H1 (cell line): ENCODE results near the gene PRRT2. TPM values are rescaled to one million over a fixed set of nuclear protein-coding genes. Genes with fewer than 3 reads are reported as not detected.

Experiments
- ATF3 ChIP-seq: IDR thresholded peaks from 2 replicates; pipeline ENCODE4 v1.6.1; 2011; ENCODE audit warnings: low read depth, mild to moderate bottlenecking, low read length; ENCODE audit not compliant: insufficient read depth
- BRCA1 ChIP-seq: IDR thresholded peaks from 2 replicates; pipeline ENCODE4 v1.6.1; 2012; ENCODE audit warnings: low read depth, low read length, improper control_type of control experiment
- CEBPB ChIP-seq: IDR thresholded peaks from 2 replicates; pipeline ENCODE4 v1.6.1; 2012; ENCODE audit warnings: low read depth, low read length
- CHD1 ChIP-seq: IDR thresholded peaks from 2 replicates; pipeline ENCODE4 v1.6.1; 2012; ENCODE audit warnings: low read depth, low read length, improper control_type of control experiment
- CREB1 ChIP-seq: IDR thresholded peaks from 2 replicates; pipeline ENCODE4 v1.6.1; 2012; ENCODE audit warnings: inconsistent platforms
- CTCF ChIP-seq, 3 experiments: IDR thresholded peaks; 1 replicate in 2 of 3; 2 replicates in 1 of 3; pipeline versions ENCODE4 v1.5.1 to v1.6.1; 2011; ENCODE audit warnings: low read length in 3 of 3, mild to moderate bottlenecking in 3 of 3, inconsistent platforms in 2 of 3, low read depth in 1 of 3, moderate library complexity in 1 of 3; ENCODE audit not compliant: insufficient read depth in 1 of 3; ENCODE audit errors: control extremely low read depth in 1 of 3
- GABPA ChIP-seq: IDR thresholded peaks from 2 replicates; pipeline ENCODE4 v1.6.1; 2011; ENCODE audit warnings: mild to moderate bottlenecking, low read length, moderate library complexity, borderline replicate concordance; ENCODE audit not compliant: insufficient read depth
- HDAC2 ChIP-seq, 2 experiments: fragments of 300-600 bp in 1 of 2; sonication (generic) in 1 of 2; IDR thresholded peaks; 2 replicates each; pipeline ENCODE4 v1.6.1; 2011 to 2012; ENCODE audit warnings: low read depth in 2 of 2, low read length in 2 of 2, mild to moderate bottlenecking in 2 of 2, moderate library complexity in 2 of 2, borderline replicate concordance in 1 of 2, inconsistent platforms in 1 of 2
- JUN ChIP-seq: IDR thresholded peaks from 2 replicates; pipeline ENCODE4 v1.6.1; 2011; ENCODE audit warnings: low read depth, mild to moderate bottlenecking, improper control_type of control experiment, low read length
- NANOG ChIP-seq: IDR thresholded peaks from 2 replicates; pipeline ENCODE4 v1.6.1; 2011; ENCODE audit warnings: low read length, low read depth, mild to moderate bottlenecking, inconsistent platforms; ENCODE audit not compliant: insufficient read depth, poor library complexity, severe bottlenecking
- PHF8 ChIP-seq: fragments of 200-600 bp; sonication (generic); conservative IDR thresholded peaks from 2 replicates; pipeline ENCODE4 v1.7.1; 2012; ENCODE audit warnings: low read depth, mild to moderate bottlenecking, inconsistent platforms, low read length, moderate library complexity
- POU5F1 ChIP-seq: IDR thresholded peaks from 2 replicates; pipeline ENCODE4 v1.6.1; 2011; ENCODE audit warnings: low read depth, mild to moderate bottlenecking, low read length, moderate library complexity
- RAD21 ChIP-seq, 2 experiments: IDR thresholded peaks in 1 of 2; conservative IDR thresholded peaks in 1 of 2; 2 replicates each; pipeline ENCODE4 v1.6.1; 2011; ENCODE audit warnings: low read depth in 2 of 2, low read length in 2 of 2, improper control_type of control experiment in 1 of 2, inconsistent platforms in 1 of 2, mild to moderate bottlenecking in 1 of 2, moderate library complexity in 1 of 2
- RBBP5 ChIP-seq: IDR thresholded peaks from 2 replicates; pipeline ENCODE4 v1.7.1; 2012; ENCODE audit warnings: low read depth, mild to moderate bottlenecking, inconsistent platforms, low read length, moderate library complexity, borderline replicate concordance
- RFX5 ChIP-seq: IDR thresholded peaks from 2 replicates; pipeline ENCODE4 v1.6.1; 2011; ENCODE audit warnings: low read depth, low read length, improper control_type of control experiment, borderline replicate concordance
- SIRT6 ChIP-seq: IDR thresholded peaks from one replicate; pipeline ENCODE4 v1.7.1; 2012; ENCODE audit warnings: low read length, inconsistent platforms
- SP1 ChIP-seq: IDR thresholded peaks from 2 replicates; pipeline ENCODE4 v1.6.1; 2011; ENCODE audit warnings: low read depth, low read length
- SP2 ChIP-seq: IDR thresholded peaks from 2 replicates; pipeline ENCODE4 v1.6.1; 2012; ENCODE audit warnings: mild to moderate bottlenecking, low read length, inconsistent platforms
- TAF1 ChIP-seq: IDR thresholded peaks from 2 replicates; pipeline ENCODE4 v1.6.1; 2011; ENCODE audit warnings: mild to moderate bottlenecking, low read depth, low read length
- YY1 ChIP-seq: IDR thresholded peaks from 2 replicates; pipeline ENCODE4 v1.6.1; 2011; ENCODE audit warnings: low read depth, mild to moderate bottlenecking, low read length
- ZNF274 ChIP-seq: IDR thresholded peaks from 2 replicates; pipeline ENCODE4 v1.7.0; 2012; ENCODE audit warnings: low read length, borderline replicate concordance; ENCODE audit errors: extremely low read depth
- polyA plus RNA-seq, 7 experiments: library from polyadenylated mRNA; depleted of rRNA in 3 of 7; stranded (reverse) in 5 of 7; unstranded in 2 of 7; fragments of >200 nt in 5 of 7; fragments of 200-250 nt in 2 of 7; gene quantifications; 1 replicate in 5 of 7; 2 replicates in 1 of 7; 4 replicates in 1 of 7; pipeline versions ENCODE4 v1.2.1 to v1.2.3, GENCODE V29; 2011 to 2013; ENCODE audit warnings: missing spikeins in 2 of 7, mixed read lengths in 2 of 7
- total RNA-seq: library from RNA; stranded (reverse); fragmentation: NEBNext Ultra II Directional; extraction: Animal tissue kit (Norgen Biotek cat#: 25700); gene quantifications from 2 replicates; pipeline ENCODE4 v1.2.1, GENCODE V29; 2021

PRRT2 gene
- total and polyA plus RNA-seq, 2 of the 8 experiments (the other 6 are each of a cell fraction or from before 2014, with no cell fraction given) = 12.8 to 32.6 TPM

GRCh38 chr16:29790183-29790948, 21.6 kb upstream of the PRRT2 start, which contains the start of gene KIF22 (continued):
- TF ChIP-seq SP1 (peak; percentile 63; the same call in 1 of the 2 replicates), ZNF274 (no peak), SIRT6 (no peak), CEBPB (no peak), RFX5 (no peak; the same call in 1 of the 2 replicates), BRCA1 (no peak), RAD21 (IDR thresholded peaks at IDR 0.05 in 1 of 2, conservative IDR thresholded peaks at IDR 0.05 in 1 of 2; ENCODE audit: low read depth in 2 of 2, low read length in 2 of 2) (peak; percentile 54 to 67), JUN (no peak), ATF3 (0 out of 2 replicates have a peak, but pooled peaks have one; percentile 42), PHF8 (peak; percentile 94), POU5F1 (no peak), TAF1 (peak; percentile 84), YY1 (peak; percentile 94), GABPA (peak; percentile 95), HDAC2 (IDR thresholded peaks at IDR 0.05; ENCODE audit: borderline replicate concordance in 1 of 2, low read depth in 2 of 2, low read length in 2 of 2) (peak in 1 of 2 experiments; percentile 85; a peak in 1 of 4 replicates), CHD1 (no peak), NANOG (no peak), RBBP5 (no peak), CREB1 (peak; percentile 76), SP2 (peak; percentile 16; the same call in 1 of the 2 replicates), CTCF (IDR thresholded peaks at IDR 0.05; ENCODE audit: control extremely low read depth in 1 of 3, insufficient read depth in 1 of 3, low read depth in 1 of 3, low read length in 3 of 3) (peak; percentile 78 to 84 (median 81))
